OCI-LY1 (cell line): ENCODE measurements around the gene ZNF576.
"Not testable (repeated sequence)": the region's sequence is repeated elsewhere in the genome, so short reads cannot be mapped to it uniquely, and the experiment has no call there.

ENCODE experiments used
- H2AFZ ChIP-seq: fragments of 200-600 bp; sonication (generic), shearing (Covaris generic); 2 replicates; pipeline ENCODE4 v1.6.0; 2014; ENCODE audit warnings: antibody characterized with exemption, mild to moderate bottlenecking, low read length
- H3F3A ChIP-seq: fragments of 200-600 bp; sonication (generic), shearing (Covaris generic); 2 replicates; pipeline ENCODE4 v1.6.0; 2014; ENCODE audit warnings: mild to moderate bottlenecking, antibody characterized with exemption, low read length, moderate library complexity; ENCODE audit not compliant: insufficient read depth
- H3K27ac ChIP-seq: fragments of 200-600 bp; sonication (generic); 2 replicates; pipeline ENCODE4 v1.5.1; 2014; ENCODE audit warnings: low read length, mixed run types, mild to moderate bottlenecking, low read depth; ENCODE audit not compliant: poor library complexity, severe bottlenecking
- H3K27me3 ChIP-seq: fragments of 200-600 bp; sonication (generic); 2 replicates; pipeline ENCODE4 v1.6.0; 2014; ENCODE audit warnings: antibody characterized with exemption, mild to moderate bottlenecking, low read length, moderate library complexity; ENCODE audit not compliant: insufficient read depth
- H3K36me3 ChIP-seq: fragments of 200-600 bp; sonication (generic); 2 replicates; pipeline ENCODE4 v1.6.1; 2014; ENCODE audit warnings: mild to moderate bottlenecking, antibody characterized with exemption, low read length, moderate library complexity, mixed read lengths; ENCODE audit not compliant: insufficient read depth
- H3K4me1 ChIP-seq: fragments of 200-600 bp; sonication (generic); 2 replicates; pipeline ENCODE4 v1.5.1; 2014; ENCODE audit warnings: mild to moderate bottlenecking, low read length, moderate library complexity; ENCODE audit not compliant: insufficient read depth, severe bottlenecking
- H3K4me2 ChIP-seq: fragments of 200-600 bp; sonication (generic), shearing (Covaris generic); 2 replicates; pipeline ENCODE4 v1.6.1; 2014; ENCODE audit warnings: low read length
- H3K4me3 ChIP-seq: fragments of 200-600 bp; sonication (generic); 2 replicates; pipeline ENCODE4 v1.5.1; 2014; ENCODE audit warnings: low read length, low read depth, mild to moderate bottlenecking, mixed read lengths; ENCODE audit not compliant: poor library complexity, severe bottlenecking
- H3K79me2 ChIP-seq: fragments of 200-600 bp; shearing (Covaris generic); 2 replicates; pipeline ENCODE4 v1.6.1; 2016; ENCODE audit warnings: mixed run types, low read length, mixed read lengths; ENCODE audit not compliant: insufficient read depth
- H3K9ac ChIP-seq: fragments of 200-600 bp; sonication (generic), shearing (Covaris generic); 2 replicates; pipeline ENCODE4 v1.6.1; 2014; ENCODE audit warnings: mild to moderate bottlenecking, low read length, mixed read lengths
- H3K9me2 ChIP-seq: fragments of 200-600 bp; sonication (generic), shearing (Covaris generic); 2 replicates; pipeline ENCODE4 v1.6.1; 2014; ENCODE audit warnings: low read depth, mild to moderate bottlenecking, low read length, mixed read lengths
- H3K9me3 ChIP-seq: fragments of 200-600 bp; shearing (Covaris generic); 2 replicates; pipeline ENCODE4 v1.6.1; 2014; ENCODE audit warnings: low read length, mixed read lengths
- H4K20me1 ChIP-seq: fragments of 200-600 bp; sonication (generic), shearing (Covaris generic); 2 replicates; pipeline ENCODE4 v1.6.0; 2016; ENCODE audit warnings: mild to moderate bottlenecking, low read length; ENCODE audit not compliant: insufficient read depth
- TF ChIP-seq, protein P1 (sequence below): fragments of 200-600 bp; sonication (generic), shearing (Covaris generic); IDR thresholded peaks from 2 replicates; pipeline ENCODE4 v1.5.1; 2017; ENCODE audit warnings: mild to moderate bottlenecking, antibody characterized with exemption, low read length, moderate library complexity, mixed read lengths

The ZNF576 gene

DNA sequence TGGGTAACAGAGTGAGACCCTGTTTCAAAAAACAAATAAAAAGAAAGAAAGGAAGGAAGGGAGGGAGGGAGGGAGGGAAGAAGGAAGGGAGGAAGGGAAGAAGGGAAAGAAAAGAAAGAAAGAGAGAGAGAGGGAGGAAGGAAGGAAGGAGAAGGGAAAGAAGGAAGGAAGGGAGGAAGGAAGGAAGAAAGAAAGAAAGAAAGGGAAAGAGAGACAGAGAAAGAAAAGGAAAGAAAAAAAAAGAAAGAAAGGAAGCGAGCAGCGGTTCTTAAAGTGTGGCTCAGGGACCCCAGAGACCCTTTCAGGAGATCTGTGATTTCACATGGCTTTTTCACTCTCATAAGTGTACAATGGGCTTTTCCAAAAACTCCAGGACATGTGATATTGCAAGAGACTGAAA, 53.1 kb downstream of the ZNF576 start:
- Histone ChIP-seq H3K9me3 (no peaks in the 10 kb centered on the region), H3K79me2 (no peaks in the 10 kb centered on the region), H3K27me3 (no peaks in the 10 kb centered on the region), H3K9ac (no peak overlapping the region), H3K4me2 (no peak overlapping the region), H2AFZ (no peak overlapping the region), H3F3A (no peaks in the 10 kb centered on the region), H3K36me3 (no peaks in the 10 kb centered on the region), H3K9me2 (no peaks in the 10 kb centered on the region), H3K27ac (no peak overlapping the region), H3K4me3 (no peak overlapping the region), H4K20me1 (no peaks in the 10 kb centered on the region), H3K4me1 (peaks cover 4% of the 10 kb centered on the region)
- TF ChIP-seq, protein P1, sequence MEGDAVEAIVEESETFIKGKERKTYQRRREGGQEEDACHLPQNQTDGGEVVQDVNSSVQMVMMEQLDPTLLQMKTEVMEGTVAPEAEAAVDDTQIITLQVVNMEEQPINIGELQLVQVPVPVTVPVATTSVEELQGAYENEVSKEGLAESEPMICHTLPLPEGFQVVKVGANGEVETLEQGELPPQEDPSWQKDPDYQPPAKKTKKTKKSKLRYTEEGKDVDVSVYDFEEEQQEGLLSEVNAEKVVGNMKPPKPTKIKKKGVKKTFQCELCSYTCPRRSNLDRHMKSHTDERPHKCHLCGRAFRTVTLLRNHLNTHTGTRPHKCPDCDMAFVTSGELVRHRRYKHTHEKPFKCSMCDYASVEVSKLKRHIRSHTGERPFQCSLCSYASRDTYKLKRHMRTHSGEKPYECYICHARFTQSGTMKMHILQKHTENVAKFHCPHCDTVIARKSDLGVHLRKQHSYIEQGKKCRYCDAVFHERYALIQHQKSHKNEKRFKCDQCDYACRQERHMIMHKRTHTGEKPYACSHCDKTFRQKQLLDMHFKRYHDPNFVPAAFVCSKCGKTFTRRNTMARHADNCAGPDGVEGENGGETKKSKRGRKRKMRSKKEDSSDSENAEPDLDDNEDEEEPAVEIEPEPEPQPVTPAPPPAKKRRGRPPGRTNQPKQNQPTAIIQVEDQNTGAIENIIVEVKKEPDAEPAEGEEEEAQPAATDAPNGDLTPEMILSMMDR: no peak

DNA sequence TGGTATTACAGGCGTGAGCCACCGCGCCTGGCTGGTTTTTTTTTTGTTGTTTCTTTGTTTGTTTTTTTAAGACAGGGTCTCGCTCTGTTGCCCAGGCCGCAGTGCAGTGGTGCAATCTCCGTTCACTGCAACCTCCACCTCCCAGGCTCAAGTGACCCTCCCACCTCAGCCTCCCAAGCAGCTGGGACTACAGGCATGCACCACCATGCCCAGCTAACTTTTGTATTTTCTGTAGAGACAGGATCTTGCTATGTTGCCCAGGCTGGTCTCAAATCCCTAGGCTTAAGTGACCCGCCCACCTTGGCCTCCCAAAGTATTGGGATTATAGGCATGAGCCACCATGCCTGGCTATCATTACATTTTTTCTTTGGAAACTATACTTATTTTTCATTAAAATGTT, 53.9 kb downstream of the ZNF576 start:
- H3K4me2 ChIP-seq, H4K20me1 ChIP-seq, H3K27ac ChIP-seq, H3K9me3 ChIP-seq, H3K79me2 ChIP-seq, H3F3A ChIP-seq, H3K27me3 ChIP-seq, H3K4me3 ChIP-seq, H3K9ac ChIP-seq, H3K9me2 ChIP-seq, H3K4me1 ChIP-seq, H2AFZ ChIP-seq, H3K36me3 ChIP-seq: not testable (repeated sequence)
